ENCODE results near the gene CNGA1. TPM values are rescaled to one million over a fixed set of nuclear protein-coding genes. Genes with fewer than 3 reads are reported as not detected.
"Not testable (repeated sequence)": the region's sequence is repeated elsewhere in the genome, so short reads cannot be mapped to it uniquely, and the experiment has no call there.

CNGA1 gene
- total RNA-seq, 1 experiment from 2014 or later: 1.0 TPM

DNA sequence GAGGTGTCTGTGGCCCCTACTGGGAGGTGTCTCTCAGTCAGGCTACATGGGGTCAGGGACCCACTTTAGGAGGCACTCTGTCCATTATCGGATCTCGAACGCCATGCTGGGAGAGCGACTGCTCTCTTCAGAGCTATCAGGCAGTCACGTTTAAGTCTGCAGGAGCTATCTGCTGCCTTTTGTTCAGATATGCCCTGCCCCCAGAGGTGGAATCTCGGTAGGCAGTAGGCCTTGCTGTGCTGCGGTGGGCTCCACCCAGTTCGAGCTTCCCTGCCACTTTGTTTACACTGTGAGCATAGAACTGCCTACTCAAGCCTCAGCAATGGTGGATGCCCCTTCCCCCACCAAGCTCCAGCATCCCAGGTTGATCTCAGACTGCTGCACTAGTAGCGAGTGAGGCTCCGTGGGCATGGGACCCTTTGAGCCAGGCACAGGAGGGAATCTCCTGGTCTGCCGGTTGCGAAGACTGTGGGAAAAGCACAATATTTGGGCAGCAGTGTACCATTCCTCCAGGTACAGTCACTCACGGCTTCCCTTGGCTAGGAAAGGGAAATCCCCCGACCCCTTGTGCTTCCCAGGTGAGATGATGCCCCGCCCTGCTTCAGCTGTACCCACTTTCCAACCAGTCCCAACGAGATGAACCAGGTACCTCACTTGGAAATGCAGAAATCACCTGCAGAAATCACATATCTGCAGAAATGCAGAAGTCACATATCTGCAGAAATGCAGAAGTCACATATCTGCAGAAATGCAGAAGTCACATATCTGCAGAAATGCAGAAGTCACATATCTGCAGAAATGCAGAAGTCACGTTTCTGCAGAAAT, 93.8 kb downstream of the CNGA1 start:
- peaks cover 18 to 24% of the 10 kb centered on the region in 2 experiments for H3K4me1 Mint-ChIP-seq
- H3K27ac ChIP-seq (ENCODE audit: insufficient read length, low read depth, low read length); H3K4me3 Mint-ChIP-seq; H2AFZ ChIP-seq (ENCODE audit: low read length); H2BK5ac ChIP-seq (ENCODE audit: insufficient read length, low read length); H3K9me3 ChIP-seq (ENCODE audit: control insufficient read depth, low read depth, low read length); H3K4ac ChIP-seq (ENCODE audit: low read depth, low read length); H3K27ac Mint-ChIP-seq; H3K79me1 ChIP-seq (ENCODE audit: insufficient read depth, low read depth, low read length, poor library complexity, severe bottlenecking); H3K9ac ChIP-seq (ENCODE audit: extremely low read depth, insufficient read length, low read length); H3K56ac ChIP-seq (ENCODE audit: insufficient read length, low read depth, low read length); H3K18ac ChIP-seq (ENCODE audit: insufficient read length, low read depth, low read length); H2BK12ac ChIP-seq (ENCODE audit: insufficient read length, low read depth, low read length); H3K4me2 ChIP-seq (ENCODE audit: insufficient read depth, insufficient read length, low read length); H2BK15ac ChIP-seq (ENCODE audit: low read depth, low read length); H2AK5ac ChIP-seq (ENCODE audit: insufficient read length, low read length); H3K23me2 ChIP-seq (ENCODE audit: insufficient read length, low read depth, low read length, poor library complexity, severe bottlenecking); H3K27me3 Mint-ChIP-seq (ENCODE audit: low read depth); H4K8ac ChIP-seq (replicated peaks; ENCODE audit: insufficient read length, low read depth, low read length); H2BK20ac ChIP-seq (ENCODE audit: low read depth, low read length, poor library complexity, severe bottlenecking); H3K79me2 ChIP-seq (ENCODE audit: insufficient read depth, low read length); H3T11ph ChIP-seq (ENCODE audit: low read length); H2BK120ac ChIP-seq (ENCODE audit: low read depth, low read length, poor library complexity, severe bottlenecking); H4K20me1 ChIP-seq (ENCODE audit: control insufficient read depth, insufficient read depth, insufficient read length); H4K91ac ChIP-seq (ENCODE audit: insufficient read length, low read depth, low read length); H3K23ac ChIP-seq (ENCODE audit: insufficient read length, low read depth, low read length); H3K27me3 ChIP-seq (ENCODE audit: insufficient read depth, low read length); H3K4me1 ChIP-seq (ENCODE audit: insufficient read depth, low read length); H4K5ac ChIP-seq (ENCODE audit: insufficient read length, low read depth, low read length): not testable (repeated sequence)
- WGBS (ENCODE audit: extremely low coverage, insufficient read length, low lambda C conversion rate): no CpG with 5 or more reads among the region's 17 CpGs
- peaks cover 0 to 12% (median 12%) of the 10 kb centered on the region in 3 experiments; a peak in 4 of 7 replicates for H3K36me3 Mint-ChIP-seq (ENCODE audit: insufficient read depth in 1 of 3, low read depth in 3 of 3)
- peak overlapping the region; percentile 52; the same call in 1 of the 2 replicates for H3K14ac ChIP-seq (ENCODE audit: insufficient read depth, low read length)
- peaks cover 12 to 13% of the 10 kb centered on the region in 2 experiments for H3K9me3 Mint-ChIP-seq
- peak; percentile 51 for DNase-seq

DNA sequence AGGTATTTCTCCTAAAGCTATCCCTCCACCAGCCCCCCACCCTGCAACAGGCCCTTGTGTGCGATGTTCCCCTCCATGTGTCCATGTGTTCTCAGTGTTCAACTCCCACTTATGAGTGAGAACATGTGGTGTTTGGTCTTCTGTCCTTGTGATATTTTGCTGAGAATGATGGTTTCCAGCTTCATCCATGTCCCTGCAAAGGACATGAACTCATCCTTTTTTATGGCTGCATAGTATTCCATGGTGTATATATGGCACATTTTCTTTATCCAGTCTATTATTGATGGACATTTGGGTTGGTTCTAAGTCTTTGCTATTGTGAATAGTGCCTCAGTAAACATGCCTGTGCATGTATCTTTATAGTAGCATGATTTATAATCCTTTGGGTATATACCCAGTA, 99.3 kb downstream of the CNGA1 start:
- H3K4me3 Mint-ChIP-seq; H3K27ac Mint-ChIP-seq; H4K91ac ChIP-seq (ENCODE audit: insufficient read length, low read depth, low read length); H3K23ac ChIP-seq (ENCODE audit: insufficient read length, low read depth, low read length); H3K27me3 Mint-ChIP-seq (ENCODE audit: low read depth); H3K9ac ChIP-seq (ENCODE audit: extremely low read depth, insufficient read length, low read length); DNase-seq; H3K23me2 ChIP-seq (ENCODE audit: insufficient read length, low read depth, low read length, poor library complexity, severe bottlenecking); H2BK20ac ChIP-seq (ENCODE audit: low read depth, low read length, poor library complexity, severe bottlenecking); H3K18ac ChIP-seq (ENCODE audit: insufficient read length, low read depth, low read length); H3K4me2 ChIP-seq (ENCODE audit: insufficient read depth, insufficient read length, low read length); H3K27me3 ChIP-seq (ENCODE audit: insufficient read depth, low read length); H3K14ac ChIP-seq (ENCODE audit: insufficient read depth, low read length); H4K20me1 ChIP-seq (ENCODE audit: control insufficient read depth, insufficient read depth, insufficient read length); H2BK12ac ChIP-seq (ENCODE audit: insufficient read length, low read depth, low read length); H2AFZ ChIP-seq (ENCODE audit: low read length); H3T11ph ChIP-seq (ENCODE audit: low read length); H3K56ac ChIP-seq (ENCODE audit: insufficient read length, low read depth, low read length); H3K79me2 ChIP-seq (ENCODE audit: insufficient read depth, low read length); H2BK120ac ChIP-seq (ENCODE audit: low read depth, low read length, poor library complexity, severe bottlenecking); H2AK5ac ChIP-seq (ENCODE audit: insufficient read length, low read length); H4K8ac ChIP-seq (replicated peaks; ENCODE audit: insufficient read length, low read depth, low read length); H2BK5ac ChIP-seq (ENCODE audit: insufficient read length, low read length); H4K5ac ChIP-seq (ENCODE audit: insufficient read length, low read depth, low read length); H3K4ac ChIP-seq (ENCODE audit: low read depth, low read length); H2BK15ac ChIP-seq (ENCODE audit: low read depth, low read length); H3K79me1 ChIP-seq (ENCODE audit: insufficient read depth, low read depth, low read length, poor library complexity, severe bottlenecking); H3K27ac ChIP-seq (ENCODE audit: insufficient read length, low read depth, low read length); H3K4me1 ChIP-seq (ENCODE audit: insufficient read depth, low read length); H3K9me3 ChIP-seq (ENCODE audit: control insufficient read depth, low read depth, low read length): not testable (repeated sequence)
- H3K4me1 Mint-ChIP-seq: peaks cover 19 to 24% of the 10 kb centered on the region in 2 experiments
- peaks cover 14 to 15% of the 10 kb centered on the region in 2 experiments for H3K9me3 Mint-ChIP-seq
- no CpG with 5 or more reads among the region's 1 CpG for WGBS (ENCODE audit: extremely low coverage, insufficient read length, low lambda C conversion rate)
- peaks cover 5 to 21% (median 20%) of the 10 kb centered on the region in 3 experiments; a peak in 6 of 7 replicates for H3K36me3 Mint-ChIP-seq (ENCODE audit: insufficient read depth in 1 of 3, low read depth in 3 of 3)
